HUDEP-2 (cell line): ENCODE data around the gene FIG4.
"Not testable (repeated sequence)": the region's sequence is repeated elsewhere in the genome, so short reads cannot be mapped to it uniquely, and the experiment has no call there.

Source experiments
- DNase-seq, 76 experiments: peaks; one replicate each; lab custom pipeline; 2025; ENCODE audit not compliant: unreplicated experiment in 76 of 76; lab: John Stamatoyannopoulos, UW

Gene FIG4

GRCh38 chr6:109840796-109841195, 149.7 kb downstream of the FIG4 start:
- DNase-seq: no peak

DNA sequence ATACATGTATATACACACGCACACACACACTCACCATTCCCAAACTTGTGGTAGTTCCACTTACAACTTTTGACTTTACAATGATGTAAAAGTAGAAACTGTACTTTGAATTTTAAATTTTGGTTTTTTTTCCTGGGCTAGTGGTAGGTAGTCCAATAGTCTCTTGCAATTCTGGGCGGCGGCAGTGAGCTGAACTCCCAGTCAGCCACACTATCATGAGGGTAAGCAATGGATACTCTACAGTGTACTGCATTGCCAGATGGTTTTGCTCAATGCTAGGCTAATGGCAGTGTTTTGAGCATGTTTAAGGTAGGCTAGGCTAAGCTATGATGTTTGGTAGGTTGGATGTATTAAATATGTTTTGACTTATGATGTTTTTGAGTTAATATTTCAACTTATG, 150.8 kb downstream of the FIG4 start:
- DNase-seq: no peak

DNA sequence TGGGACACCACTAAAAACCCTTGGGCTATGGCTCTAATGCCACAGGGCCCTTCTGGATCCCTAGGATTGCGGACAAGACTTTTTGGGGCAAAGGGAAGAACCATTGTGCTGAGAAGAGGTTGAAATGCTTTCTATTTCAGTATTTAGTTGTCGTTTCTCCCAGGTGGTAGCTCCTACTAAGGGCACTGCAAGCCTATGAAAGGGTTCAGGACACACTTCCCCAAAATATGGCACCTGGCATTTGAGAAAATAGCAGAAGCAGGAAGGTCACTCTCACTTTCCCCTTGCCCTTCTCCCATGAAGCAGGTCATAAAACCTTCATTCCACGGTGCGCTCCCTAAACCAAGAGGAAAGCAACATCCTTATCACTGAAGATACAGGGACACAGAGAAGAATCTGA, 161.6 kb downstream of the FIG4 start:
- DNase-seq: no peak

GRCh38 chr6:109853426-109853825, 162.3 kb downstream of the FIG4 start:
- no peak for DNase-seq

DNA sequence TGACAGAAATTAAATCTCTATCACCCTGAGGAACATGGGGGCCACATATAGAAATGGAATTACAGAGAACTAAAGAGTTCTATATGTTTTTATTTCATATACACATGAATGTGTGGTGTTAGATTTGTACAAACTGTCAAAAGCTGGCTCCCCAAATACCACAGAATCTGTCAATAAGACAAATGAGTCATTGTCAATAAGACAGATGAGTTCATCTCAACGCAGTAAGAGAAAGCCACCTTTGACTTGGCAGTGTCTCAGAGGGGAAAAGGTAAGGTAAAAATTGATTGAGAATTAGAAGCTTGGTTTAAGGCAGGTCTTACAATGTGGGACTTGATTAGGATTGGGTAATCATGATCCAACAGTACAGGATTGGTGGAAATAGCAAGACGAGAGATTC, 162.9 kb downstream of the FIG4 start:
- no peak for DNase-seq

DNA sequence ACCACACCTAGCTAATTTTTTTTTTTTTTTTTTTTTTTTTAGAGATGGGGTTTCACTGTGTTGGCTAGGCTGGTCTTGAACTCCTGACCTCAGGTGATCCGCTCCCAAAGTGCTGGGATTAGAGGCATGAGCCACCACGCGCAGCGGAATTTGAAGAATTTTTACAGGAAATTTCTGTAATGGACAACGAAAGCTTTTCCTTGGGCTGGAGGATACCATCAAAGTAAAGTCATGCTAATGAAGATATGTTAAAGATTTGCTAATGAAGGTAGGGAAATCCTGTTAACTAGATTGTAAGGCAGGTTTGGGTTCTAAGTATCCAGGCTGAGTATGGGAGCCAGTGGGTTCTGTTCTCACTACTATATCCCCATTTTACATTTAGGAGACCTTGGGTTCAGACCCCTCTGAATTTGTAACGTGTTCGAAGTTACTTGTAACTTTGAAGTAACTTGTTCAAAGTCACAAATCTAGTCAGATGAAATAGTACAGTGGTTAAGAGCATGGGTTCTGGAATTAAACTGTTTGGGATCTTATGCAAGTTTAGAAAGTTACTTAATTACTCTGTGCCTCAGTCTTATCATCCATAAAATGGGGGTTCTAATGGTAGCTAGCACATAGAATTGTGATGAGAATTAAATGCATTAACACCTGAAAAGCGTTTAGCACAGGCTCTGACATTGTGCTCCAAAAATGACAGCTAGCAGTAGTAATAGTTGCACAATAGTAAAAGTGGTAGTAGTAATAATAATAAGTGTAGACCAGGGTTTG, 163.6 kb downstream of the FIG4 start:
- DNase-seq: no peak

DNA sequence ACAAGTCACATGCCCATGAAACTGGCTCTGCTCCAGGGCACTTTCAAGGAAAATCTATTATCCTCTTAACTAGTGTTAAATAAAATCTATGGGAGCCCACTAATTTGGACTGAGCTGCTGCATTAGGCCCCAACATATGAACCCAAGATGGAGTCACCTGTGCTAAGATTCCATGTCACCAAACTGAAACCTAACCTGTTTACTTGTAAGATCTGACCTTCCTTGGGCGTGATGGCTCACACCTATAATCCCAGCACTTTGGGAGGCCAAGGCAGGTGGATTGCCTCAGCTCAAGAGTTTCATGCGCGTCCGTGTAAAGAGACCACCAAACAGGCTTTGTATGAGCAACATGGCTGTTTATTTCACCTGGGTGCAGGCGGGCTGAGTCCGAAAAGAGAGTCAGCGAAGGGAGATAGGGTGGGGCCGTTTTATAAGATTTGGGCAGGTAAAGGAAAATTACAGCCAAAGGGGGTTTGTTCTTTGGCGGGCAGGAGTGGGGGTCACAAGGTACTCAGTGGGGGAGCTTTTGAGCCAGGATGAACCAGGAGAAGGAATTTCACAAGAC, 164.5 kb downstream of the FIG4 start:
- not testable (repeated sequence) for DNase-seq

GRCh38 chr6:109861946-109862345, 170.8 kb downstream of the FIG4 start:
- DNase-seq: no peak

DNA sequence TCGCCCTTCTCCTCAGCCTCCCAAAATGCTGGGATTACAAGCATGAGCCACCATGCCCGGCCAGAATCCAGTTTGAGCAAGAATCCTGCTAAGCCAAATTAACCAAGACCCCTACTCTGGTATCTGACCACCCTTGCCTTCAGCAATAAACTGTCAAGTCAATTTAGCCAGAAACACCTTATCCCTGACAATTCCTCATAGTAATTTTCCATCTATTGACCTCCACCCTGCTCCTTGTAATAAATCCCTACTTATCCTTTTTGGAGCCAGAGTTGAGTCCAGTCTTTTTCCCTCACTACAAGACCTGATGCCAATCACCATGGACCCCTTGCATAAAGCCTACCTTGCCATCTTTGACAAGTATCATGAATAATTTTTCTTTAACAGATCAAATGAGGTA, 173.0 kb downstream of the FIG4 start:
- DNase-seq: no peak

DNA sequence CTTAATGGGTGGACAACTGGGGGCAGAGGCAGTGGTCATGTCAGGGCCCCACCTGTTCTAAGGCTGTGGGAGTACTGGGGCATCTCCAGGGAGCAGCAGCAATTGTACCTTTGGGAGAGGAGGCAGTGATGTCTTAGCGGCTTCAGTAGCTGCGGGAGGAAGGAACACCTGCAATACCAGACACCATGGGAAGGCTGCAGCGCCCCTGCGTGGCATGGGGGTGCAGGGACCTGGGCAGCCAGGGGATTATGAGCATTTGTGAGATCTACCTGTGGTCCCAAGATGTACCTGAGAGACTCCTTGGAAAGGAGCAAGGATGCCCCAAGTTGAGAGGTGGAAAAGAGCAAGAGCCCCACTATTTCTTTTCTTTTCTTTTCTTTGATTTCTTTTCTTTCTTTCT, 174.9 kb downstream of the FIG4 start:
- DNase-seq: no peak

GRCh38 chr6:109867009-109867969, 176.2 kb downstream of the FIG4 start:
- DNase-seq: peak in 4 of 76 experiments; percentile 9 to 32 (median 14)

GRCh38 chr6:109867970-109868358, 176.9 kb downstream of the FIG4 start:
- no peak for DNase-seq

- not testable (repeated sequence) for DNase-seq
Observed at GRCh38 chr6:109869398-109870088, 178.4 kb downstream of the FIG4 start.

GRCh38 chr6:109870089-109870410, 179.0 kb downstream of the FIG4 start:
- DNase-seq: no peak

- no peak for DNase-seq
Observed at GRCh38 chr6:109872549-109872948, 181.5 kb downstream of the FIG4 start.

GRCh38 chr6:109872968-109873545, 182.0 kb downstream of the FIG4 start:
- DNase-seq: no peak

- no peak for DNase-seq
Observed at GRCh38 chr6:109874086-109874485, 183.0 kb downstream of the FIG4 start.

- no peak for DNase-seq
Observed at GRCh38 chr6:109874621-109875020, 183.5 kb downstream of the FIG4 start.
